Right renal cortex interstitium (tissue), 3 donors: ENCODE measurements around the gene PRKD2. TPM values are rescaled to one million over a fixed set of nuclear protein-coding genes. Genes with fewer than 3 reads are reported as not detected.
A peak's percentile ranks its signal among the peaks of the same experiment; 100 is the strongest.
"Not testable (repeated sequence)": the region's sequence is repeated elsewhere in the genome, so short reads cannot be mapped to it uniquely, and the experiment has no call there.

Source experiments
- DNase-seq, 3 donors: peaks; one replicate each; pipeline ENCODE4 v3.0.0-alpha.2; 2013; ENCODE audit warnings: low read depth in 3 of 3, low spot score in 2 of 3
- polyA plus RNA-seq, 3 donors: library from polyadenylated mRNA; unstranded; fragments of 120-200 nt; gene quantifications; one replicate each; pipeline ENCODE4 v1.2.1, GENCODE V29; 2013; ENCODE audit not compliant: insufficient read length in 3 of 3

Gene PRKD2
- polyA plus RNA-seq, 3 donors = 30.4 to 34.1 (median 33.7) TPM

GRCh38 chr19:46713781-46714443 lies 3.0 kb downstream of the PRKD2 start:
- DNase-seq = peak in 1 of 3 donors; percentile 76

DNA sequence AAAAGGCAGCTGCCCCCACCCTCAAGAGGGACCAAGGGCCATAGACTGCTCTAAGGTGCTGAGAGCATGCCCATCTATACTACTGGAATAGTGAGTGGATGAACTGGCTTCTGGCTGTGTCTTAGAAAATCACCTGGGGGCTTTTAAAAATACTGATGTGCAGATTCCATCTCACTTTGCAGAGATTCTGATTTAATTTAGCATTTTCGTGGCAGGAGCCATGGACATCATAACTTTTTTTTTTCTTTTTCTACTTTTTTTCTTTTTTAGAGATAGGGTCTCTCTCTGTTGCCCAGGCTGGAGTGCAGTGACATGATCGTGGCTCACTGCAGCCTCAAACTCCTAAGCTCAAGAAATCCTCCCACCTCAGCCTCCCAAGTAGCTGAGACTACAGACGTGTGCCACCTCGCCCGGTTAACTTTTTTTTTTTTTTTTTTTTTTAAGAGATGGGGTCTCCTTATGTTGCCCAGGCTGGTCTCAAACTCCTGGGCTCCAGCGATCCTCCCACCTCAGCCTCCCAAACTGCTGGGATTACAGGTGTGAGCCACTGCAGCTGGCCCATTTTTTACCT lies 4.1 kb downstream of the PRKD2 start:
- DNase-seq = not testable (repeated sequence)

GRCh38 chr19:46710687-46711086 lies 6.2 kb downstream of the PRKD2 start:
- DNase-seq = no peak

DNA sequence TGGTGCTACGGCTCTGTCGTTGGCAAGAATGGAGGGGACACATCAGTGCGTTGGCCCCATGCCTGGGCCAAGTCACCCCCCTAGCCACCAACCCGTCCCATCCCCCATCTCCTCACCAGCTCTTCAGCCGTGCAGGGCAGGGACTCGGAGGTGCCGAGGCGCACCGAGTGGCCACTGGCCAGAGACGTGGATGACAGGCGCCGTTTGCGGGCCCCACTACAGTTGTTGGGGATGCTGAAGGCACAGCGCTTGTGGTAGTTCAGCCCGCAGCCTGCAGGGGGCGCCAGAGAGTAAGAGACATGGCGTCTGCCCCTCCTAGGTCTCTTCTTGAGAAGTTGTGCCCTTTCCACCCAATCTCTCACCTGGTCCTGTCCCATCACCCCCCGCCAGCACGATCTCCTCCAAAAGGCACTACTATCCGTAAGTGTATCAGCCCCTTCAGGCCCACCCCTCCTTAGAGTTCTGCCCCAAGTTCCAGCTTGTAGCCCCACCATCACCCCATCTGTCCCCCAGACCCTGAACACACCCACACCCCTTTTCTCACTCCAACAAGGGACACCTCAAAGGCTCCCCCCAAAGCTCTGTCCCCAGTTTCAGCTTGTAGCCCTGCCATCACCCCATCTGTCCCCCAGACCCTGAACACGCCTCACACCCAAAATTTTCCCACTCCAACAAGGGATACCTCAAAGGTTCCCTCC lies 12.4 kb downstream of the PRKD2 start:
- no peak for DNase-seq

DNA sequence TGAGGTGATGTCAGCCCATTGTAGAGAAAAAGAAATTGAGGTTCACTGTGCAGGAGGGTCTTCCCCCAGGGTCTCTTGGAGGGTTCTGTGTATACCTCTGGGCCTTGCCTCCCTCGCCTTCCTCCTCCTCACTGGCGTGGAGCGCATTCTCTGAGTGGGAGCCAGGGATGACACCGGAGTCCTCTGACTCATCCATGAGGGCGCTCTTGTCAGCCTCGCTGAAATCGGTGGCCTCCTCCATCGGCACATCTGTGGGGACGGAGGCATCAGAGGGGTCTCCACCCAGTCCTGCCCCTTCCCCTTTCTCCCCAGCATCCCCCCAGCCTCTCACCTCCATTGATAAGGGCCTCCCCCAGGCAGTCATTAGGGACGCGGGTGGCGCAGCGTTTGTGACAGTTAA lies 16.2 kb downstream of the PRKD2 start:
- no peak for DNase-seq

DNA sequence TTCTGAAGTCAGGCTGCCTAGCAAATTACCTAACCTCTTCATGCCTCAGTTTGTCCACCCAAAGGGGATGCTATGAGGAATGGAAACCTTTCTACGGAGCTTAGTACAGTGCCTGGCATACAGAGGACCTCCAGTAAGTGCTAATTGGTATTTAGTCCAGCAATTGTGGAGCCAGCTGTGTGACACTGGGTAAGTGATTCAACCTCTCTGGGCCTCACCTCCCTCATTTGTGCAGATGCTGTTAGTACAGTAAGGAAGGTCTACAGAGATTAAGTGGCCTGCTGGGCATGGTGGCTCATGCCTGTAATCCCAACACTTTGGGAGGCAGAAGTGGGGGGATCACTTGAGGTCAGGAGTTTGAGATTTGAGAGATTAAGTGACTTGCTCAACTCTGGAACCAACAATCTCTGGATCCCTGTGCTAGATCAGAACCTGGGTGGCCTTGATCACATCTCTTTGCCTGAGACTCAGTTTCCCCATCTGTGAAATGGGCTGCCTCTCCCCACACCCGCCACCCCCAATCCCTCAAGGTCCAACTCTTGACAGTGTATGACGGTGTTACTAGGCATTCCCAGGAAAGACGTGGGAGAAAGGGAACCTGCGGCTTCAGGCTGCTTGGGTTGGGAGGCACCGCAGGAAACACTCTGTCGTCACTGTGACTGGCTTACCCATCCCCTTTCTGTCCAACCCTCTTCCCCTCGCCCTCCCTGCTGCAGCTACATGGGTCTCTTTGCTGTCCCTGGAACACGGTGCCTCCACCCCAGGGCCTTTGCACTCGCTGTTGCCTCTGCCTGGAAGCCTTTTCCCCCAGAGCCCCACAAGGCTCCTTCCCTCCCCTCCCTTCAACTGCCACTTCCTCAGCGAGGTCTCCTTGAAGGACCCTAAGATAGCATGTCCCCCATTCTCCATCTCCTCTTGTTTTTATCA lies 18.3 kb downstream of the PRKD2 start:
- DNase-seq = no peak

DNA sequence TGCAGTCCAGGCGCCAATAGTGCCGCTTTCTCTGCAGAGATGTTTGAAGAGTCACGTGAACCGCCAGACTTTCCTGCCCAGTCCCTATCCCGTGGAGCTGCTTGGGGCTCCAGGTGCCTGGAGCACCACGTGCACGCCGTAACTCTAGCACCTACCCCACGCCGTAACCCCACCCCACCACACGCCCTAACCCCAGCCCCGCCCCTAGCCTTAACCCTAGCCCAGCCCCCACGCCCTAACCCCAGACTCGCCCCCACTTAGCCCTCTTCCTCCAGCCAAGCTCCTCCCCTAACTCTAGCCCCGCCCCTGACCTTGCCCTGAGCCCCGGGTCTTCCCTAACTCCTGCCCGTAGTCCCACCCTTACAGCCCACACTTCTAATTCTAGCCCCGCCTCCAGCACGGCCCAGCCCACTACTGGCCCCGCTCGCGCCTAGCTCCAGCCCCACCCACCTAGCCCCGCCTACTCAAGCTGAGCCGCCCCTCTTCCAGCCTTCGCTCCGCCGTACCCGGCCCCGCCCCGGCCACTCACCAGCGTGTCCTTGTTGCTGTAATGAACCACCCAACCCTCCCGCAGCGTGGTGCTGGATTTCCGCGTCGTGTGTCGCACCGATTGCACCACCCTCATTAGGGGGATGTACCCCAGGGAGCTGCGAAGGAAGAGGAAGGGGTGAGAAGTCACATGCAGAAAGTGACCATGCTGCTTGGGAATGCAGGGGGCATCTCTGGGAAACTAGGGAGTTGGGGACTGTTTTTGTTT lies 19.5 kb downstream of the PRKD2 start:
- peak in 2 of 3 donors; percentile 67 to 72 for DNase-seq

- no peak for DNase-seq
Measured at GRCh38 chr19:46696866-46697203, 20.1 kb downstream of the PRKD2 start.

DNA sequence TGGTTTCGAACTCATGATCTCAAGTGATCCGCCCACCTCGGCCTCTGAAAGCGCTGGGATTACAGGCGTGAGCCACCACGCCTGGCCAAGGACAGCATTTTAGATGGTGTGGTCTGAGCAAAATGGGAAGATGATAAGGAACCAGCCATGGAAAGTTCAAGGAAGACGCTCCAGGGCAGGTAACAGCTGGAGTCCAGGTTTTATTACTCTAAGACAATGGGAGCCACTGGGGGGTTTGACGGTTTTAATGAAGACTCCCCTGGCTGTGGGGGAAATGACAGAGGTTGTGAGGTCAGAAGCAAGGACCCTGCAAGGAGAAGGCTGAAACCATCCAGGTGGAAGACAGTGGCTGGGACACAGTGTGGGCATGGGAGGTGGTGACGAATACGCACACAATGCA lies 20.9 kb downstream of the PRKD2 start:
- no peak for DNase-seq

GRCh38 chr19:46693760-46694159 lies 23.2 kb downstream of the PRKD2 start:
- no peak for DNase-seq

- DNase-seq = no peak
Measured at GRCh38 chr19:46692918-46693722, 23.8 kb downstream of the PRKD2 start.

DNA sequence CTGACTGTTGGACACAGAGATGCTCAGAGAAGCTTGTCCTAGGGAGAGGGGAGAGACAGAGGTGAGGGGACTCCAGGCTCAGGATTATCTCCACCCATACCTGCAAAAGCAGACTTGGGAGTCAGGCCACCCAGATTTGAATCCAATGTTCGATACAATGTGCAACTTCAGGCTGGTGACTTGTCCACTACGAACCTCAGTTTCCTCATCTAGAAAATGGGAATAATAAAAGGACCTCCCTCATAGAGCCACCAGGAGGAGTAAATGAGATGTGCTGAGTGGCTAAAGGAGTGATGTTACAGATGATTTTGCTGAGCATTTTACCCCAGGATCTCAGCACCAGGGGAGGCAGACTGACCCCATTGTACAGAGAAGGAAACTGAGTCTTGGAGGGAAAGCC lies 25.0 kb downstream of the PRKD2 start:
- no peak for DNase-seq

DNA sequence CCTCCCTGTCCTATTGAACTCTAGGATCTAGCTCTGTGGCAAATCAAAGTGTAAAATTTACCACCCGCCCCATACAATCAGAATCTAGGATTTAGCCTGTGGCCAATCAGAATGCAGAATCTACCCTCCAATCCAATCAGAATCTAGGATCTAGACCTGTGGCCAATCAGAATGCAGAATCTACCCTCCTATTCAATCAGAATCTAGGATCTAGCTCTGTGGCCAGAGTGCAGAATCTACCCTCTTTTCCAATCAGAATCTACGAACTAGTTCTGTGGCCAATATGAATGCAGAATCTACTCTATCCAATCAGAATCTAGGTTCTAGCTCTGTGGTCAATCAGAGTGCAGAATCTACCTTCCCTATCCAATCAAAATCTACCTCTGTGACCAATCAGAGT lies 25.8 kb downstream of the PRKD2 start:
- no peak for DNase-seq

GRCh38 chr19:46689358-46689757 lies 27.6 kb downstream of the PRKD2 start:
- DNase-seq = no peak

GRCh38 chr19:46687438-46688145 lies 29.3 kb downstream of the PRKD2 start:
- no peak for DNase-seq

- no peak for DNase-seq
Measured at GRCh38 chr19:46685189-46685588, 31.7 kb downstream of the PRKD2 start.

GRCh38 chr19:46678110-46678732 lies 38.7 kb downstream of the PRKD2 start:
- no peak for DNase-seq

DNA sequence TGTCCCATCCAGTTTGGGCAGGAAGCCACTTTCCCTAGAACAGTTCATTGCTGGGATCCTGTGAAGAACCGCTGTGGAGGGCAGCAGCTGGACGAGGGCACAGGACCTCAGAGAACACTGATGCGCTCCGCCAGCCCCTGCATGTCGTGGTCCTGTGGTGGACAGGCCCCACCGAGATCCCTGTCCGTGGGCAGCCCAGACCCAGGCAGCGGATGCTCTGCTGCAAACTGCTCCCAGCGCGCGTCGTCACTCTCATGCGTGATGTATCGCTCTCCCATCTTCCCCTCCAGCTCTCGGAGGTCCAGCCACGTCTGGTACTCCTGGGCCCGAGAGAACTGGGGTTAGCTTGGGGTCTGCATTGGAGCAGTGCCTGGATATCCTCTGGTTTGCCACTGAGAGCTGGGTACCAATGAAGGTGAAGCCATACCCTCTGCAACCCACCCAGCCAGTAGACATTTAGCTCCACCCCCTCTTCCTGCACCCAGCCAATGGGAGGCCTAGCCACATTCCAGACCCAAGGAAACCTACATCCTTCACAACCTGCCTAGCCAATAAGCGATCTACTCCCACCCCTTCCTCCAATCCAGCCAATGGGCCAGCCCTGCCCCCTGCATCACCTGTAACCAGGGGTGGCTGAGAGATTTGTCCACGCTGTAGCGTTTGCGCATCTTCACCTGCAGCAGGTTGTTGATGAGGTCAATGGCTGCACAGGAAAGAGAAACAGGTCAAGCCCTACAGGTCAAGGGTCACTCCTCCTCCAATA lies 42.3 kb downstream of the PRKD2 start:
- DNase-seq = no peak
